Kidney tubule cell (primary cell): ENCODE data around the gene ZFYVE19.
A peak's percentile ranks its signal among the peaks of the same experiment; 100 is the strongest.

Source experiments
- DNase-seq: peaks from one replicate; pipeline ENCODE4 v3.0.0-alpha.2; 2018; ENCODE audit warnings: low spot score

ZFYVE19 gene

DNA sequence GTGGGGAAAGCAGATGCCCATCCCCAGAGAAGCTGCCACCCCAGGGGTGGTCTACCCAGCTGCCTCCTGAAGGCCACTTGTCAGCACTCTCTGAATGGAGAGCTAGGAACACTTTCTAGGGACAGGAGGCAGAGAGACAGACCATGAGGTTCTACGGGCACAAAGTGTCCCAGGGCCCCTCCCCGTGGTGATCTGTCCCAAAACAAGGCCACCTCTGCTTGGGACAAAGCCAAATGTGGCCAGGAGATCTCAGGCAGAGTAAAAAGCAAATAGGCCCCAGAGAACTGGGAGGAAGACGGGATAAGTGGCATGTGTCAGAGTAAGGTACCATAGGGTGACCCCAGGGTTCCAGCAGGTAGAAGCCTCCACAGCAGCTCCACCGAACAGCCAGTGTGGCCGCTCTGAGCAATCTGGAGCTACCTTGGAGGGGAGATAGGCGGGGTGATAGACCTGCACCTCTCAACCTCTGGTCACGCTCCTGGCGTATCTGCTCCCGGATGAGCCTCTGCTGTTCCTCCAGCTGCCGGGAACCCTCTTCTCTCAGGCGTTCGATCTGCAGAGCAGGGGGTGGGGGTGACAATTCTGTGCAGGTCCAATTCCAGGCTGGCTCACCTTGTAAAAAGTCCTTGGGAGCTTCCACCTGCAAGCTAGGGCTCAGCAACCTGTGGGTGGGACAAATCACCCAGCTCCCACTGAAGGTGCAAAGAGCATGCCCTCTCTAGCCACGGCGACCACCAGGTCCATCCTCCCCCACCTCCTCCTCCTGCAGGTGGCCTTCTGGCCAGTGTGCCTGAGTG lies 31.0 kb upstream of the ZFYVE19 start:
- no peak for DNase-seq

DNA sequence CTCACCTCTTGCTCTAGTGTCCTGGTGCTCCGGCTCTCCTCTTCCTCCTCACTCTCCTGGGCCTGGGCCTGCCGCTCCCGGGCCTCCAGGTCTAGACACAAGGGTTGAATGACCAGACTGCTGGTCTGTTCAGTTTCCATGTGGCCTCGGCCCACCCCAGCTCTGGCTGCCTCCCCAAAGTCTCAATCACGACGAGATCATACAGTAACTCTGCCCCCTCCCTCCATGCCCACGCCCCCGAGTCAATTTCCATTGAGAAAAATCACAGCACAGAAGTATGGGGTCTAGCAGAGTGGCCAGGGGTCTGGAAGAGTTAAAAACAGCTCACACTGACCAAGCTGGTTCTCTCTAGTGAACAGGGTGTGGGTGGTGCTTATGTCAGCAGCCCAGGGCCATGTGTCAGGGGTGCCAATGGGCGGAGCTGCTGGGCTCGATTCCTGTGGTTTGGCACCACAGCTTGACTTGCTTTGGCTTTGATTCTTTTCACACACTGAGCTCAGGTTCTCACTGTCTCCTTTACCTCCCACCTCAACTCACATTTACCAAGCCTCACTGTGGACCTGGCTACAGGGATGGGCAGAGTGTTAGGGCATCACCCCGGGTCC lies 30.2 kb upstream of the ZFYVE19 start:
- DNase-seq, result peak; percentile 79

DNA sequence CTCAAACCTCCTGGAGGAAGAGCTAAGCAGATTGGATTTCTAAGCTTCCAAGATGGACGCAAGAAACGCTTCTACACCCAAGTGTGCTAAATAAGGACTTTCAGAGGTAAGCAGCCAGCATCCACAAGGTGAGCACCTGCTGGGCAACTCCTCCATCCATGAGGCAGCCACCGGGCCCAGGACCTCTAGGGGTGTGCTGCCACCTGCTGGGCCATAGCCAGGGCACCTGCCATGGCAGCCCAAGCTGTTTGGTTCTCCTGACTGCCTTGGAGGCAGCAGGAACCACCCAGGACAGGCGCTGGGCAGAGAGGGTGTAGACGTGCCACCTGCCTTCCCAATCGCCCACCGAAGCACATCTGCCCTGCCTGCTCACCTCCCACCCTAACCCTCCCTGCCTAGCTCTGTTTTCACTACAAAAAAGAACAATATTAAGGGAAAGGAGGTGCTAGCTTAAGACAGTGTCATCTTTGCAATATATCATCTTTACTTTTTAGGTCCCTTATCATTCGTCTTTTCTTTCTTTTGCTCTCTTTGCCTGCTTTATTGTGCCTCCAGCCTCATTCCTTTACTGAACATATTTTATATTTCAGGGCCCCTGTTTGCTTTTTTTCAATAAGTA lies 24.2 kb upstream of the ZFYVE19 start:
- peak; percentile 83 for DNase-seq

DNA sequence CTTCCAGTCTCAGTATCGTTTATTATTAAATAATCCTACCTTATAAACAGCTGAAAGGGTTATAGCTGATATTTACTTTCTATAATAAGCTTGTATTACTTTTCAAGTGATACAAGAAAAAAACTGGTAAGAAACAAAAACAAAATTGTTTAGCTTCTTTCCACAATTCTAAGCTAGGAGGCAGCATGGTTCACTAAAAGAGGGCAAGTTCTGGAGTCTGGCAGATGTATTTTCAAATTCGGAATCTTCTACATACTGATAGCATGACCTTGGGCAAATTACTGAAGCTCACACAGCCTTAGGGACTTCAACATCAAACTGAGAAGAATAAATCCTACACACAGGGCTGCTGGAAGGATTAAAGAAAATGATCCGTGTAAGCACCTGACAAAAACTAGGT lies 21.7 kb upstream of the ZFYVE19 start:
- no peak for DNase-seq

DNA sequence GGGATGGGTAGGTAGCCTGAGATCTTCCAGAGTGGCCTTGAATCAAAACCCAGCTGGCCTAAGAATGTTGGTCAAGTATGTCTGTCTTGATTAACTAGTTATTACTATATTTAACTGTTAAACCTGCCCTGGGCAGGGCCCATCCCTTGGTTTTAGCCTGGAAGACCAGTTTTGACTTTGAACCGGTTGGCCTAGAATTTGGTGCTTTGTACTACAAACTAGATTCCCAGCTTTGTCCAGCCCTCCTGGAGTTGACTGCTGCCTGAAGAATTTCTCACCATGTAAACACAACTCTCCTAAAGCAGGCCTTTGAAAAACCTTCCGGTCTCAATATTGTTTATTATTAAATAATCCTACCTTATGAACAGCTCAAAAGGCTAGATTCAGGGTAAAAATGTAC lies 21.1 kb upstream of the ZFYVE19 start:
- DNase-seq, result no peak

DNA sequence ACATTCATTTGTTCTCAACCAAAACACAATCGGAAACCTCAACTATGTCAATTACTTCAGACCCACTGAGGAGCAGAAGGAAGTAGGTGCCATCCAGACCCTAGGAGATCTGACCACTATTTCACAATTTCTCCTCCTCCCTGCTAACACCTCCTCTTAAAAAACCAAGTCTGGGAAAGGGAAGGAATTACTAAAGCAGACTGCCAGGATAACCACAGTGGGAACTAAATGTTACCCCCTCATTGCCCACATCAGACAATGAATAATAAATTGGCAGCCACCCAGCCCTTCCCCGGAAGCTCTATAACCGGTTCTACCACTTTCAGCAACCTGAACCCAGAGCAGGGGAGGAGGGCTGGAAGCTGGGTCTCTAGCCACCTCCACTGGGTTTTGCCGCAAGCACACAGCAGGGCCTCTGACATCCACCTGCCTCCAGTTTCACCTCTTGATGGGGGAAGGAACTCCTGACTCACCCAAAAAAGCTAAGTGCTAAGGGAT lies 19.5 kb upstream of the ZFYVE19 start:
- DNase-seq, result peak; percentile 98

GRCh38 chr15:40787991-40788390 lies 18.9 kb upstream of the ZFYVE19 start:
- no peak for DNase-seq

DNA sequence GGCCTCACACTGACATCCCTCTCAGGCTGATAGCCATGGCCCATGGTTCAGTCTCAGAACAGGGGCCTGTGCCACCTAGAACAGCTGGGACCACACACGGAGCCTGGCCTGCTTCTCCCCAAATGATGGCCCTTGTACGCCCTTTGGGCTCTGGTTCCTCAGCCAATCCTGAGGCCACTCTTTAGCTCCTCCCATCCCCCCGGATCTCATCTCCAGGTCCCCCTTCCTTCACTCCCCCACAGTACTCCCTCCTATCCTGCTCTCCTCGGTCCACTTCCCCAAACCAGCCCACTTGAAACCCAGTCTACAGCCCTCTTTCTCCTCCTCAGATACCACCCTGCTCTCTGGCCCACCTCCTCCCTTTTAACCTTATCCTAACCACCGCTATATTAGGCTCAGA lies 17.8 kb upstream of the ZFYVE19 start:
- no peak for DNase-seq

- no peak for DNase-seq
Observed at GRCh38 chr15:40789999-40790398, 16.9 kb upstream of the ZFYVE19 start.

- peak; percentile 77 for DNase-seq
Observed at GRCh38 chr15:40790718-40791117, 16.2 kb upstream of the ZFYVE19 start.

- no peak for DNase-seq
Observed at GRCh38 chr15:40792394-40792793, 14.5 kb upstream of the ZFYVE19 start.

DNA sequence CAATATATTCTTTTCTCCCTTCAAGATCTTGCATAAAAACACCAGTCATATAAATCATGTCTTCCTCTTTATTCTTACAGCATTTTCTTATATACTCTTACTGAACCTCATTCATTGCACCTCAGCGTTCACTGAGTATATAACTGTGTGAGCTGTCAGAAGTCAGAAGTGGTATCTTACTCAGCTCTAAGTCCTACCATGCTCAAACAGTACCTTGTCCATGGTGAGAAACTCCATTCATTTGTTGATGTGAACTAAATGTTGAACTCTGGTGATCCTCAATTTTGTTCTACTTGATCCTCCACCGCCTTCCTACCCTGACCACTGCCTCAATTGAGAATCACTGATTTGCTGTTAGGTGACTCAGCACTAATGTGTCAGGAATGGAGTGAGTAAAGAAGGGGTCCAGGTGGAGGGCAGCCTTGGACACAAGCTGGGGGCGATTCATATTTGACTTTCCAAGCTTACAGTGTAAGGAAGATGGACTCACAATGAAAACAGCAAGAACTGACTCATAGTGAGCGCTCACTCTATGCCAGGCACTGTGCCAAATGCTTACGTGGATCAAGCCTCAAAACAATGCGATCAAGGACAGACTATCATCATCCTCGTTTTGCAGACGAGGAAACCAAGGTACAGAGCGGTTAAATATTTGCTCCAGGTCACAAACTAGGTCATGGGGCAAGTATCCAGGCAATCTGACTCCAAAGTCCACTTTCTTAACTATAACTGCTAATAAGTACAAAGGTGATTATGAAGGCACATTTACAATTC lies 13.5 kb upstream of the ZFYVE19 start:
- DNase-seq, result peak; percentile 98

GRCh38 chr15:40796041-40796440 lies 10.8 kb upstream of the ZFYVE19 start:
- DNase-seq, result no peak

GRCh38 chr15:40796512-40796911 lies 10.4 kb upstream of the ZFYVE19 start:
- DNase-seq, result no peak

GRCh38 chr15:40799523-40799922 lies 7.4 kb upstream of the ZFYVE19 start:
- no peak for DNase-seq

GRCh38 chr15:40803076-40803475 lies 3.8 kb upstream of the ZFYVE19 start:
- DNase-seq, result no peak

- DNase-seq, result no peak
Observed at GRCh38 chr15:40803688-40804087, 3.2 kb upstream of the ZFYVE19 start.

- DNase-seq, result no peak
Observed at GRCh38 chr15:40806672-40807027, 239 bp upstream of the ZFYVE19 start.

DNA sequence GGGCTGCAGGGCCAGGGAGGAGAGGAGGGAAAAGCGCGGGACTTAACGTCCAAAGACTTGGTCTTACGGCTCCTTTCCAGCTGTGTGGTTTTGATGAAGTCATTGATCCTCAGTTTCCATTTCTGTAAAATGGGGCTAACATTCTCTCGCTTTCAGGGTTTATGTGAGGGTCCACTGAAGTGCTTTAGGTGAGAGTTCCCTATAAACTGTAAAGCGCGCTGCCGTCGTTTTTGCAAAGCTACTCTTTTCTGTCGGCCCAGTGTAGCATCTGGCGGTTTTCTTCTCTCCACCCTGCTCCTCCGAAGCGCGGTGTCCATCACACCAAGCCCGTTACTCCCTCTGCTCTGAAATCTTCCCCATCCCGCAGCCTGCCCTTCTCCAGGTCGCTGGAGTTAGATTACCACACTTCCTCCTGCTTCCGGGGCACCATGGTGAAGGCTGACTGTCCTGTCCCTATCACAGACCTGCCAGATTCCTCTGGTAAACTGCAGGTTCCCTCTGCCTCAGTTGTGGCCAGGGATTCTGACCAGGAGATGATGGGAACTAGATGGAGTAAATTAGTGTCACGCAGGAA lies 1.1 kb downstream of the ZFYVE19 start:
- DNase-seq, result peak; percentile 22

GRCh38 chr15:40808861-40809450 lies 2.1 kb downstream of the ZFYVE19 start:
- DNase-seq, result no peak

- DNase-seq, result no peak
Observed at GRCh38 chr15:40812721-40813425, 6.0 kb downstream of the ZFYVE19 start.
